Ecto neural progenitor cell (in vitro differentiated cells): ENCODE data around the gene SLC41A2.
"Not testable (repeated sequence)": the region's sequence is repeated elsewhere in the genome, so short reads cannot be mapped to it uniquely, and the experiment has no call there.

Experiments
- DNase-seq: peaks from one replicate; pipeline ENCODE4 v3.0.0-alpha.2; 2018; ENCODE audit warnings: low spot score

SLC41A2 gene

DNA sequence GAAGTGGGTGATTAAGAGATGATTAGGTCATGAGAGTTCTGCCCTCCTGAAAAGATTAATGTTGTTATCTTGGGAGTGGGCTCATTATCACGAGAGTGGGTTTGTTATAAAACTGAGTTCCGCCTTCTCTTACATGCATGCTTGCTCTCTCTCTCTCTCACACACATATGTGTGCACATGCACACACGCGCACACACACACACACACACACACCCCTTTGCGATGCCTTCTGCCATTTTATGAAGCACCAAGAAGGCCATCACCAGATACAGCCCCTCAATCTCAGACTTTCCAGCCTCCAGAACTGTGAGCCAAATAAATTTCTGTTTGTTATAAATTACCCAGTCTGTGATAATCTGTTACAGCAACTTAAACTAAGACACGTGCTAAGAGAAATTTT is 5.7 kb upstream of the SLC41A2 start:
- no peak for DNase-seq

- no peak for DNase-seq
Observed at GRCh38 chr12:104960464-104960863, 2.4 kb upstream of the SLC41A2 start.

GRCh38 chr12:104959335-104959841 is 1.3 kb upstream of the SLC41A2 start:
- no peak for DNase-seq

DNA sequence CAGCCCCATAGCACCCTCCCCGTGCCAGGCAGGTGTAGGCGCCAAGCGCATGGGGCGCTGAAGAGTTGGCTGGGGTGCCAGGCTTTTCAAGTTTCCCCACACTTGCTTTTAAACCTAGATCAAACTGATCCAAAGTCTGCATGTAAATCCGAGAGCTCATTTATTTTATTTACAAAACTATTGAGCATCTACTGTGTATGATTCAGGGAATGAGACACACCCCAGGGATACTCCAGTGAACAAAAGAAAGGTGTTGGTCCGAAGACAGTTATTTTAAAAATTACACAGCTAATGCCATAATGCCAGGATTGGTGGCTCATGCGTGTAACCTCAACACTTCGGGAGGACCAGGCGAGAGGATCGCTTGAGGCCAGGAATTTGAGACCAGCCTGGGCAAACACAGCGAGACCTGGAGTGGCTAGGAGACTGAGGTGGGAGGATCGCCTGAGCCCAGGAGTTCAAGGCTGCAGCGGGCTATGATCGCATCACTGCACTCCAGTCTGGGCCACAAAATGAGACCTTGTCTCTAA is 780 bp upstream of the SLC41A2 start:
- DNase-seq: no peak

DNA sequence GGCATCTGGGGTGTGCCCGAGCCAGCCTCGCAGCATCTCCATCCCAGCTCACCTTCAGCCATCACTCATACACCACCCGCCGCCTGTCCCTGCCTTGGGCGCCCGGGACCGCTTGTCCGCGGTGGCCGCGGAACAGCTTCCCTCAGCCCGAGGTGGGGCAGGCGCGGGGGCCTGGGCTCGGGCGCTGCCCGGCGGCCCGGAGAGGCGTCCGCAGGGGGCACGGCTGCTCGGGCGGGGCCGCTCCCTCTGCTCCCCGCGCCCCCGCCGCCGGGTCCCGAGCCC is 430 bp downstream of the SLC41A2 start:
- DNase-seq: no peak

- DNase-seq: no peak
Observed at GRCh38 chr12:104956870-104957718, 996 bp downstream of the SLC41A2 start.

- no peak for DNase-seq
Observed at GRCh38 chr12:104955703-104956102, 2.4 kb downstream of the SLC41A2 start.

DNA sequence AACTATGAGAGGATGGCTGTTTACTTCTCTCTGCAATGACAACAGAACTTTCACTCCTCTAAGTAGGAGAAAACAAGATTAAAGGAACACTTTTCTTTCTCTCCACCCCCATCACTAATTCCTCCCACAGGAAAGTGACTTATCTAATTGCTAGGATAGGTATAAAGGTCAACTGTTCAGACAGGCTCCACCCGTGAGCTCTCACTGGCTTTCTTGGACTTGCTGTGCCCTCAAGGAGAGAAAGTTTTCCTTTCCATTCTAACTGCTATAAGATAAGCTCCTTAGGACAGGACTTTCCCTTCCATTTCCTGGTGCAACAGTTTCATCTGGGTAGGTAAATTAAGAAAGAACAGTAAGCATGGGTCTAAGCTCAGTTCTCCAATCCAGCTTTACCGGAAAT is 4.8 kb downstream of the SLC41A2 start:
- DNase-seq: no peak

DNA sequence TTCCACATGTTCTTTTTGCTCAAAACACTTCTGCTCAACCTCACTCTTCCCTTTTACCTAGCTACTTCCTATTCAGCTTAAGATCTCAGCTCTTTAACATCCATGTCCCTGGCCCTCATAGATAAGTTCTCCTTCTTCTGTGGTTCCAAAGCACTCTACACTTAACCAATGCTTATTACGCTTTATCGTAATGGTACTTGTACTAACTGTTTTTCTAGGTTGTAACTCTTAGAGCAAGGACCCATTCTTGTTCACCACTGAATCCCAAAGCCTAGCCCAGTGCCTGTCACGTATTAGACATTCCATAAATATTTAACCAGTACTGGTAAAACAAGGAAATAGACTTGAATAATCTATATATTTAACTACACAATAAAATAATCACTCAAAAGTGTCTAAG is 5.3 kb downstream of the SLC41A2 start:
- DNase-seq: no peak

- no peak for DNase-seq
Observed at GRCh38 chr12:104951759-104952509, 6.2 kb downstream of the SLC41A2 start.

GRCh38 chr12:104948716-104949115 is 9.4 kb downstream of the SLC41A2 start:
- not testable (repeated sequence) for DNase-seq

GRCh38 chr12:104944252-104944651 is 13.8 kb downstream of the SLC41A2 start:
- no peak for DNase-seq

DNA sequence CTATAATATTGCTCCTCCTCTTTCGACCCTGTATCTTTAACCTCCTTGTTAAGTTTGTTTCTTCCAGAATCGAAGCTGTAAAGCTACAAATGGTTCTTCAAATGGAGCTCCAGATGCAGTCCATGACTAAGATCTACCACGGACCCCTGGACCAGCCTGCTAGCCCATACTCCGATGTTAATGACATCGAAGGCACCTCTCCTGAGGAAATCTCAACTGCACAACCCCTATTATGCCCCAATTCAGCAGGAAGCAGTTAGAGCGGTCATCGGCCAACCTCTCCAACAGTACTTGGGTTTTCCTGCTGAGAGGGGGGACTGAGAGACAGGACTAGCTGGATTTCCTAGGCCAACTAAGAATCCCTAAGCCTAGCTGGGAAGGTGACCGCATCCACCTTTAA is 14.7 kb downstream of the SLC41A2 start:
- not testable (repeated sequence) for DNase-seq

DNA sequence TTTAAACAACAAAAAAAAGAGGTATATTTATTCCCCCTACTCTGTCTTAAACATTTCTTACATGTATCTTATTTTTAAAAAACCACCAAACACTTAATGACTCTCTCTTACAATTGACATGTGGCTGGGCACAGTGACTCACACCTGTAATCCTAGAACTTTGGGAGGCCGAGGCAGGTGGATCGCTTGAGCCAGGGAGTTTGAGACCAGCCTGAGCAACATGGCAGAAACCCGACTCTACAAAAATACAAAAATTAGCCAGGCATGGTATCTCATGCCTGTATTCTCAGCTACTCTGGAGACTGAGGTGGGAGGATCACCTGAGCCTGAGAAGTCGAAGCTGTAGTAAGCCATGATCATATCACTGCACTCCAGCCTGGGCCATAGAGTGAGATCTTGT is 16.0 kb downstream of the SLC41A2 start:
- no peak for DNase-seq

DNA sequence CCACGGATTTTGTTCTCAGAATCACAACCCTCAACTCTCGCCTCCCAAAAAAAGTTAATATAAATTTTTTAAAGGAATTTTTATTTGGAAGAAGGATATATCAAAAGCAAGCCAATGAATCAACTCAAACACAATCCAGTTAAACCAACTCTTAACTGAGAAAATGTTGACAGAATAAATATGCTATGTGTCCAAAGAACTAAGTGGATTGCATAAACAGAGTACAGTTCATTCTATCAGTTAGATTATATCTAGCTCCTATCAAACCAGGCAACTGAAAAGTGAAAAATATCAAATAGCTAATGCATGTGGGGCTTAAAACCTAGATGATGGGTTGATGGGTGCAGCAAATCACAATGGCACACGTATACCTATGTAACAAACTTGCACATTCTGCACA is 16.6 kb downstream of the SLC41A2 start:
- no peak for DNase-seq

DNA sequence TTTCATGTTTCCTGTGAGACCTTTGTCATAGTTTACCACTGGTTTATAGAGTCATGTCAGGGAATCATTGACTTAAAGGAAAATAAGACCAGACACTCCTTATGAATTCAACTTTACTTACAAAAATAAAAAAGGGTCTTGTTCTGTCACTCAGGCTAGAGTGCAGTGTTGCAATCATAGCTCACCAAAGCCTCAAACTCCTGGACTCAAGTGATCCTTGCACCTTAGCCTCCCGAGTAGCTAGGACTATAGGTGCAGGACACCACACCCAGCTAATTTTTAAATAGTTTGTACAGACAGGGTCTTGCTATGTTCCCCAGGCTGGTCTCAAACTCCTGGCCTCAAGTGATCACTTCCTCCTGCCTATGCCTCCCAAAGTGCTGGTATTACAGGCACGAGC is 19.0 kb downstream of the SLC41A2 start:
- DNase-seq: no peak

DNA sequence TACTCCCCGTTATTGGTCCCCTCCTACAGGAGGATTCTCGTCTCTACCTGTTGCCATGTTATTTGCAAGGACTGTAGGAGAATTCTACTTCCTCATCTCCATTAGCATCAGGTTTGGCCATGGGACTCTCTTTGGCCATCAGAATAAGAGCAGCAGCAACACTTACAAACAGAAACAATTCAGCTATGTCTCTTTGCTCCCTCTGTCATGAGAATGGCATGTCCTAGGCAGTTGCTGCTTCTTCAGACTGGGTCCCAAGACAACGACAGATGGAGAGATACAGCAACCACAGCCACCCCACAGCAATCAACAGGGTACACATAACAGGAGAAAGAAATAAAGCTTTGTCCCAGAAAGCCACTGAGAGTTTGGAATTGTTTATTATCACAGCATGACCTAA is 19.7 kb downstream of the SLC41A2 start:
- DNase-seq: no peak

DNA sequence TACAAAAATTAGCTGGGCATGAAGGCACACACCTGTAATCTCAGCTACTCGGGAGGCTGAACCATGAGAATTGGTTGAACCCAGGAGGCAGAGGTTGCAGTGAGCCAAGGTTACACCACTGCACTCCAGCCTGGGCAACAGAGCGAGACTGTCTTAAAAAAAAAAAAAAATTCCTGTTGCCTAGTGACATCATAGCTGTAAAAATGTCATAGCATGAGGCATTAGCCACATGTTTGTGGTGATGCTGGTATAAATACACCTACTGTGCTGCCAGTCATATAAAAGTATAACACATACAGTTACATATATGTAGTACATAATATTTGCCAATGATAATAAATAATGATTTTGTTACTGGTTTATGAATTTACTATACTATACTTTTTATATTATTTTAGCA is 22.2 kb downstream of the SLC41A2 start:
- no peak for DNase-seq

GRCh38 chr12:104933778-104934177 is 24.3 kb downstream of the SLC41A2 start:
- DNase-seq: no peak

DNA sequence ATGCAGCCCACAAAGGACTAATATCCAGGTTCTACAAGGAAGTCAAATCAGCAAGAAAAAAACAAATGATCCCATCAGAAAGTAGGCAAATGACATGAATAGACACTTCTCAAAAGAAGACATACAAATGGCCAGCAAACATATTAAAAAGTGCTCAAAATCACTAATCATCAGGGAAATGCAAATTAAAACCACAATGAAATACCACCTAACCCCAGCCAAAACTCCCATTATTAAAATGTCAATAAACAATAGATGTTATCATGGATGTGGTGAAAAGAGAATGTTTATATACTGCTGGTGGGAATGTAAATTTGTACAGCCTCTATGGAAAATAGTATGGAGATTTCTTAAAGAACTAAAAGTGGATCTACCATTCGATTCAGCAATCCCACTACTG is 25.0 kb downstream of the SLC41A2 start:
- DNase-seq: no peak

DNA sequence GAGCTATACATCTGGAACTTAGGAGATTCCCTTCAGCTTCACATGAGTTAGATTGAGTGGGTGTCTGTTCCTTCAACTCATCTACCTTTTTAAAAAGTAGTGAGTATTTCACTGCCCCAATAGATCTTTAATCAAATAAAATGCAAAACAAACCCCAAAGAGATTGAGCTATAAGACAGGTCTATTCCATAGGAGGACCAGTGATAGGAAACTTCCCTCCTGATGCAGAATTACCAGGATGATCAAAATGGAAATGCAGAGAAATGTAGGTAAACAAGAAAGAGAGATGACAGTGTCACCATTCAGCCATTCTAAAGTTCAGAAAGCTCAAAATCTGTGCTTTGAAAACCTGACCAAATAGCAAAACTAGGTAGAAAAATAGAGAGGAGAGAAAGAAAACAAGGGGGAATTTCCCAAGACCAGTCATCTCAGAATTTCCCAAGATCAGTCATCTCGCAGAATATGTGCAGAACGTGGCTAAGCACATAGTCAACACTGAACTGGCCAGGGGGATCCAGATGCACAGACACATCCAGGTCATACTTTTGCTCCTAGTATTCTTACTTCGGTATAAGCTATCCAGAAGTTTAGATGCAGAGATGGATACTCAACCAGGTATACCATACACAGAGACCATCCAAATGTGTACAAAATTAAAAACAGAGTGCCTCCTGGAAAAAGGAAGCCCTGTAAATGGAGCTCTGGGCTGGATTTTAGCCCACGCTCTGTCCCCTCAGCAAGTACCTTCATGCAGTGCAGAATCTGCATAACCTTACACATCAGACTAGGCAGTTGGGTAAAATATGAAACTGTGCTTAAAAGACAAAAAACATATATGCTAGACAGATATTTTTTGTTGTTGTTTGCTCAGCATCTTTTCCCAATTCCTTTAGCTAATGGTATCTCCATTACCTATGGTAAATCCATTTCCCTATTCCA is 27.4 kb downstream of the SLC41A2 start:
- DNase-seq: no peak

DNA sequence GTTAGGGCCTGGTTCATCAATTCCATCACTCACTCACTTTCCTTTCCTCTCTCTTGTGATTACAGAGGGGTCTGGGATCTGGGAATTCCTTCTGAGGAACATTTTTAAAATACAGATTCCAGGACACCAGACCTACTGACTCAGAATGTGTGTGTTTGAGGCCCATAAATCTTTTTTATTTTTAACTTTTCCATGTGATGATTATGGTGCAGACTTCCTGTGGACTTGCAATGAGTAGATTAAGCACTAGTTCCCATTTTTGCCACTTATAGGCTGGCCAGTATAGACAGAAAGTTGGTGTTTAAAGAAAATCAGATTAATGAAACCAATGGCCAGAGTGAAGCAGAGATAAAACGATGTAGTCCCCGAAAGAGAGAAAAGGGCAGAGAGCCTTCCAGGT is 28.1 kb downstream of the SLC41A2 start:
- no peak for DNase-seq
